MM.1S (cell line): ENCODE results near the gene KANK4.

Experiments used
- CTCF ChIP-seq: fragments of 300-600 bp; sonication (generic); IDR thresholded peaks from 2 replicates; pipeline ENCODE4 v1.5.1; 2016; ENCODE audit warnings: antibody characterized with exemption, low read length, mixed read lengths
- EZH2 ChIP-seq: fragments of 300-600 bp; sonication (generic); optimal IDR thresholded peaks from 2 replicates; pipeline ENCODE3; 2017; ENCODE audit warnings: low read depth, mild to moderate bottlenecking, antibody characterized with exemption, low read length, mixed read lengths

GRCh38 chr1:62355095-62355494 lies 35.9 kb upstream of the KANK4 start:
- TF ChIP-seq CTCF (no peak), EZH2 (no peak)
